Superior temporal gyrus (tissue), 1 donor: Measurements from ENCODE around the gene MIA.
"Not testable (repeated sequence)": the region's sequence is repeated elsewhere in the genome, so short reads cannot be mapped to it uniquely, and the experiment has no call there.

Experiments
- DNase-seq: peaks from one replicate; pipeline ENCODE4 v3.0.0-alpha.2; 2016; ENCODE audit errors: extremely low spot score

MIA gene

GRCh38 chr19:40822704-40823553 is 47.6 kb downstream of the MIA start:
- DNase-seq = not testable (repeated sequence)

- DNase-seq = not testable (repeated sequence)
Measured at GRCh38 chr19:40824916-40825315, 49.6 kb downstream of the MIA start.

- DNase-seq = not testable (repeated sequence)
Measured at GRCh38 chr19:40825460-40826095, 50.3 kb downstream of the MIA start.

GRCh38 chr19:40826312-40826698 is 51.0 kb downstream of the MIA start:
- DNase-seq = not testable (repeated sequence)

- DNase-seq = peak; percentile 47
Measured at GRCh38 chr19:40826699-40827385, 51.5 kb downstream of the MIA start.
